WERI-Rb-1 (cell line): ENCODE measurements around the gene FGF2.

ENCODE experiments used
- DNase-seq: peaks from one replicate; pipeline ENCODE4 v3.0.0-alpha.2; 2020
- H3K27ac ChIP-seq: fragments of 250-450 bp; sonication (Bioruptor Pico); 2 replicates; pipeline ENCODE4 v1.5.1; 2020; ENCODE audit warnings: mild to moderate bottlenecking, moderate library complexity
- H3K27me3 ChIP-seq: fragments of 250-450 bp; sonication (Bioruptor Pico); 2 replicates; pipeline ENCODE4 v1.5.1; 2021; ENCODE audit warnings: mild to moderate bottlenecking, low read depth, moderate library complexity; ENCODE audit not compliant: insufficient read depth, severe bottlenecking
- H3K36me3 ChIP-seq: fragments of 250-450 bp; sonication (Bioruptor Pico); 2 replicates; pipeline ENCODE4 v1.5.1; 2020; ENCODE audit warnings: mild to moderate bottlenecking, moderate library complexity
- H3K4me3 ChIP-seq: 2 replicates; pipeline ENCODE4 v1.5.1; 2011; ENCODE audit warnings: low read depth, mild to moderate bottlenecking, control low read depth, low read length
- H3K9me3 ChIP-seq: fragments of 250-450 bp; sonication (Bioruptor Pico); 2 replicates; pipeline ENCODE4 v1.5.1; 2021; ENCODE audit warnings: mild to moderate bottlenecking, moderate library complexity; ENCODE audit not compliant: severe bottlenecking
- TF ChIP-seq, protein P1 (sequence below): IDR thresholded peaks from 2 replicates; pipeline ENCODE4 v1.5.1; 2011; ENCODE audit warnings: low read depth, mild to moderate bottlenecking, control low read depth, inconsistent platforms, low read length

FGF2 gene

GRCh38 chr4:122879001-122879400, 52.4 kb downstream of the FGF2 start:
- Histone ChIP-seq H3K4me3 (no peak overlapping the region), H3K27ac (no peak overlapping the region), H3K27me3 (no peaks in the 10 kb centered on the region), H3K9me3 (peaks cover 7% of the 10 kb centered on the region), H3K36me3 (peaks cover 3% of the 10 kb centered on the region)
- TF ChIP-seq, protein P1, sequence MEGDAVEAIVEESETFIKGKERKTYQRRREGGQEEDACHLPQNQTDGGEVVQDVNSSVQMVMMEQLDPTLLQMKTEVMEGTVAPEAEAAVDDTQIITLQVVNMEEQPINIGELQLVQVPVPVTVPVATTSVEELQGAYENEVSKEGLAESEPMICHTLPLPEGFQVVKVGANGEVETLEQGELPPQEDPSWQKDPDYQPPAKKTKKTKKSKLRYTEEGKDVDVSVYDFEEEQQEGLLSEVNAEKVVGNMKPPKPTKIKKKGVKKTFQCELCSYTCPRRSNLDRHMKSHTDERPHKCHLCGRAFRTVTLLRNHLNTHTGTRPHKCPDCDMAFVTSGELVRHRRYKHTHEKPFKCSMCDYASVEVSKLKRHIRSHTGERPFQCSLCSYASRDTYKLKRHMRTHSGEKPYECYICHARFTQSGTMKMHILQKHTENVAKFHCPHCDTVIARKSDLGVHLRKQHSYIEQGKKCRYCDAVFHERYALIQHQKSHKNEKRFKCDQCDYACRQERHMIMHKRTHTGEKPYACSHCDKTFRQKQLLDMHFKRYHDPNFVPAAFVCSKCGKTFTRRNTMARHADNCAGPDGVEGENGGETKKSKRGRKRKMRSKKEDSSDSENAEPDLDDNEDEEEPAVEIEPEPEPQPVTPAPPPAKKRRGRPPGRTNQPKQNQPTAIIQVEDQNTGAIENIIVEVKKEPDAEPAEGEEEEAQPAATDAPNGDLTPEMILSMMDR = no peak
- DNase-seq = no peak

- no peaks in the 10 kb centered on the region for H3K27me3 ChIP-seq
- H3K9me3 ChIP-seq = peaks cover 7% of the 10 kb centered on the region
- H3K27ac ChIP-seq = no peak overlapping the region
- no peak for DNase-seq
- H3K4me3 ChIP-seq = no peak overlapping the region
- TF ChIP-seq, protein P1 = no peak
- H3K36me3 ChIP-seq = peaks cover 3% of the 10 kb centered on the region
Observed at GRCh38 chr4:122882857-122883735, 56.5 kb downstream of the FGF2 start.

- TF ChIP-seq, protein P1 = no peak
- Histone ChIP-seq H3K36me3 (peaks cover under 1% of the 10 kb centered on the region), H3K4me3 (no peak overlapping the region), H3K9me3 (peaks cover 7% of the 10 kb centered on the region), H3K27me3 (no peaks in the 10 kb centered on the region), H3K27ac (no peak overlapping the region)
- DNase-seq = no peak
Observed at GRCh38 chr4:122884499-122884898, 57.9 kb downstream of the FGF2 start.

GRCh38 chr4:122889726-122890125, 63.1 kb downstream of the FGF2 start:
- no peak overlapping the region for H3K27ac ChIP-seq
- DNase-seq = no peak
- no peak overlapping the region for H3K4me3 ChIP-seq
- H3K9me3 ChIP-seq = no peaks in the 10 kb centered on the region
- TF ChIP-seq, protein P1 = no peak
- H3K36me3 ChIP-seq = peaks cover 3% of the 10 kb centered on the region
- H3K27me3 ChIP-seq = no peaks in the 10 kb centered on the region

GRCh38 chr4:122890147-122890795, 63.6 kb downstream of the FGF2 start:
- Histone ChIP-seq H3K27ac (no peak overlapping the region), H3K4me3 (no peak overlapping the region), H3K27me3 (no peaks in the 10 kb centered on the region), H3K36me3 (peaks cover 3% of the 10 kb centered on the region), H3K9me3 (no peaks in the 10 kb centered on the region)
- TF ChIP-seq, protein P1 = no peak
- DNase-seq = no peak
